Prostate gland (tissue), 2 donors: Measurements from ENCODE around the gene PDLIM1. TPM values are rescaled to one million over a fixed set of nuclear protein-coding genes. Genes with fewer than 3 reads are reported as not detected.

ENCODE experiments used
- DNase-seq: peaks from one replicate; pipeline ENCODE4 v3.0.0-alpha.2; 2019; ENCODE audit warnings: low spot score
- H3K27ac ChIP-seq, 2 donors: fragments of 200-600 bp; sonication (generic); 2 replicates each; pipeline ENCODE4 v1.5.1; 2017 to 2019
- H3K27me3 ChIP-seq: fragments of 200-600 bp; sonication (generic); replicated peaks from 2 replicates; pipeline ENCODE4 v1.5.1; 2019; ENCODE audit not compliant: insufficient read depth
- H3K36me3 ChIP-seq, 2 donors: fragments of 200-600 bp; sonication (generic); 1 replicate in 1 of 2; 2 replicates in 1 of 2; pipeline versions ENCODE4 v1.5.1 to v1.8.1; 2017 to 2019
- H3K4me1 ChIP-seq: fragments of 200-600 bp; sonication (generic); replicated peaks from 2 replicates; pipeline ENCODE4 v1.5.1; 2019
- H3K4me3 ChIP-seq, 2 donors: fragments of 200-600 bp; sonication (generic); 2 replicates each; pipeline ENCODE4 v1.5.1; 2017 to 2019
- H3K9me3 ChIP-seq: fragments of 200-600 bp; sonication (generic); 2 replicates; pipeline ENCODE4 v1.5.1; 2017
- CTCF ChIP-seq, 4 experiments: fragments of 200-600 bp in 2 of 4; fragments of 450-650 bp in 2 of 4; sonication (generic) in 2 of 4; IDR thresholded peaks; 1 replicate in 3 of 4; 2 replicates in 1 of 4; pipeline ENCODE4 v1.5.1; 2016 to 2019; ENCODE audit warnings: antibody characterized with exemption in 4 of 4, mild to moderate bottlenecking in 2 of 4, moderate library complexity in 2 of 4
- POLR2A ChIP-seq: fragments of 450-650 bp; IDR thresholded peaks from one replicate; pipeline ENCODE4 v1.6.1; 2016; ENCODE audit warnings: antibody characterized with exemption, mild to moderate bottlenecking
- POLR2AphosphoS5 ChIP-seq: sonication (generic); formaldehyde crosslinking; IDR thresholded peaks from one replicate; pipeline ENCODE4 v1.6.1; 2017; ENCODE audit warnings: antibody characterized with exemption
- WGBS: methylation state at CpG from one replicate; pipeline ENCODE4 v1.1.5; 2018; 5-methylcytosine and 5-hydroxymethylcytosine counted together
- intact Hi-C: fragments of 100-400 bp; cut with DNase I; formaldehyde crosslinking; loops from one replicate; pipeline ENCODE4 v1.14.2; 2022
- total RNA-seq, 2 donors: library from RNA; depleted of rRNA; stranded (reverse); fragments of >200 nt; gene quantifications; one replicate each; pipeline ENCODE4 v1.1.0, GENCODE V29; 2016

The PDLIM1 gene
- total RNA-seq, 2 donors from 2014 or later = 63.2 to 82.0 TPM

GRCh38 chr10:95291365-95292039 is 699 bp upstream of the PDLIM1 start:
- Histone ChIP-seq H3K27ac (peak overlapping the region; percentile 65 to 78), H3K9me3 (no peaks in the 10 kb centered on the region), H3K4me3 (peak overlapping the region; percentile 86 to 88), H3K36me3 (no peaks in the 10 kb centered on the region), H3K4me1 (no peaks in the 10 kb centered on the region), H3K27me3 (no peaks in the 10 kb centered on the region)
- no peak for TF ChIP-seq POLR2AphosphoS5
- no peak for TF ChIP-seq POLR2A
- no peak for TF ChIP-seq CTCF (IDR thresholded peaks at IDR 0.05)
- 61% methylated on average over 19 of the region's 19 CpGs for WGBS
- intact Hi-C loops = no loop called here
- no peak for DNase-seq

- 24% methylated on average over 14 of the region's 14 CpGs for WGBS
- no peaks in the 10 kb centered on the region for H3K36me3 ChIP-seq
- H3K4me1 ChIP-seq = no peaks in the 10 kb centered on the region
- no peaks in the 10 kb centered on the region for H3K9me3 ChIP-seq
- TF ChIP-seq CTCF (IDR thresholded peaks at IDR 0.05) = no peak
- TF ChIP-seq POLR2A = no peak
- TF ChIP-seq POLR2AphosphoS5 = no peak
- intact Hi-C loops = no loop called here
- H3K4me3 ChIP-seq = peak overlapping the region; percentile 86 to 88
- no peak for DNase-seq
- H3K27ac ChIP-seq = peak overlapping the region; percentile 78
- no peaks in the 10 kb centered on the region for H3K27me3 ChIP-seq
These were observed 832 bp downstream of the PDLIM1 start for GRCh38 chr10:95289921-95290421.

- Histone ChIP-seq H3K9me3 (no peaks in the 10 kb centered on the region), H3K27ac (peak overlapping the region; percentile 78), H3K27me3 (no peaks in the 10 kb centered on the region), H3K36me3 (no peaks in the 10 kb centered on the region), H3K4me1 (no peaks in the 10 kb centered on the region), H3K4me3 (peak overlapping the region; percentile 86 to 88)
- DNase-seq = no peak
- TF ChIP-seq POLR2A (no peak), CTCF (IDR thresholded peaks at IDR 0.05) (peak in 1 of 4 experiments; percentile 30), POLR2AphosphoS5 (no peak)
- WGBS = 56% methylated on average over 12 of the region's 12 CpGs
- intact Hi-C loops = no loop called here
These were observed 1.5 kb downstream of the PDLIM1 start for GRCh38 chr10:95289003-95289920.

GRCh38 chr10:95288303-95288702 is 2.5 kb downstream of the PDLIM1 start:
- Histone ChIP-seq H3K27ac (peak overlapping the region in 1 of 2 donors; percentile 78), H3K36me3 (no peaks in the 10 kb centered on the region), H3K4me3 (no peak overlapping the region), H3K9me3 (no peaks in the 10 kb centered on the region), H3K27me3 (no peaks in the 10 kb centered on the region), H3K4me1 (no peaks in the 10 kb centered on the region)
- intact Hi-C loops = no loop called here
- DNase-seq = no peak
- 65% methylated on average over 1 of the region's 1 CpG for WGBS
- TF ChIP-seq CTCF (IDR thresholded peaks at IDR 0.05) (no peak), POLR2A (no peak), POLR2AphosphoS5 (no peak)
